IMR-90 (cell line): ENCODE measurements around the gene SAMD4B. TPM values are rescaled to one million over a fixed set of nuclear protein-coding genes. Genes with fewer than 3 reads are reported as not detected.

Source experiments
- ATAC-seq: fragments of 200-7000 bp; cut with Tn5 transposase; 2 replicates; pipeline ENCODE4 v1.9.1; 2020; ENCODE audit warnings: low read depth, mild to moderate bottlenecking, moderate library complexity
- BruUV-seq: library from RNA; stranded (reverse); fragments of 400-500 nt; replicated peaks from 2 replicates; lab custom pipeline; 2021; lab: Mats Ljungman, UMichigan
- CTCF ChIA-PET: fragments of 300-600 bp; formaldehyde crosslinking; extraction: SDS; loops from one replicate; lab custom pipeline; 2021; ENCODE audit warnings: antibody characterized with exemption; lab: Yijun Ruan, JAX
- POLR2A ChIA-PET: fragments of 300-600 bp; sonication (Branson Sonifier 250); formaldehyde crosslinking; loops from one replicate; lab custom pipeline; 2022; ENCODE audit warnings: antibody characterized with exemption; ENCODE audit not compliant: unreplicated experiment; lab: Charles Lee
- DNase-seq: peaks from one replicate; pipeline ENCODE4 v3.0.0; 2013
- H2AFZ ChIP-seq: replicated peaks from 2 replicates; pipeline ENCODE3; 2013; ENCODE audit warnings: low read length, mild to moderate bottlenecking; ENCODE audit not compliant: poor library complexity
- H2AK5ac ChIP-seq: 2 replicates; pipeline ENCODE4 v1.6.1; 2013; ENCODE audit warnings: low read depth, low read length, inconsistent platforms
- H2AK9ac ChIP-seq: replicated peaks from 2 replicates; pipeline ENCODE3; 2013; ENCODE audit warnings: mild to moderate bottlenecking, low read depth, low read length, moderate library complexity; ENCODE audit not compliant: poor library complexity
- H2BK120ac ChIP-seq: 2 replicates; pipeline ENCODE4 v1.6.1; 2013; ENCODE audit warnings: low read depth, low read length, inconsistent platforms
- H2BK15ac ChIP-seq: 3 replicates; pipeline ENCODE4 v1.6.1; 2013; ENCODE audit warnings: low read depth, low read length, inconsistent platforms
- H2BK20ac ChIP-seq: 2 replicates; pipeline ENCODE4 v1.6.1; 2013; ENCODE audit warnings: low read depth, mild to moderate bottlenecking, inconsistent platforms, low read length, moderate library complexity
- H2BK5ac ChIP-seq: 2 replicates; pipeline ENCODE4 v1.6.1; 2013; ENCODE audit warnings: mild to moderate bottlenecking, low read depth, low read length, inconsistent platforms; ENCODE audit not compliant: poor library complexity, severe bottlenecking
- H3K14ac ChIP-seq: replicated peaks from 2 replicates; pipeline ENCODE4 v1.6.1; 2013; ENCODE audit warnings: low read depth, low read length, inconsistent platforms
- H3K18ac ChIP-seq: 2 replicates; pipeline ENCODE4 v1.6.1; 2013; ENCODE audit warnings: low read depth, low read length, control low read depth
- H3K23ac ChIP-seq: 2 replicates; pipeline ENCODE4 v1.6.1; 2013; ENCODE audit warnings: low read depth, low read length, inconsistent platforms
- H3K27ac ChIP-seq: 2 replicates; pipeline ENCODE4 v1.5.1; 2013; ENCODE audit warnings: mild to moderate bottlenecking, control low read depth, low read length; ENCODE audit not compliant: insufficient read depth
- H3K27me3 ChIP-seq: 2 replicates; pipeline ENCODE4 v1.6.1; 2013; ENCODE audit warnings: low read length; ENCODE audit not compliant: control insufficient read depth, insufficient read depth
- H3K36me3 ChIP-seq: 2 replicates; pipeline ENCODE4 v1.6.1; 2013; ENCODE audit warnings: low read length, mixed read lengths; ENCODE audit not compliant: control insufficient read depth, insufficient read depth
- H3K4ac ChIP-seq: 2 replicates; pipeline ENCODE4 v1.6.1; 2013; ENCODE audit warnings: low read depth, low read length, inconsistent platforms
- H3K4me1 ChIP-seq: 2 replicates; pipeline ENCODE4 v1.6.1; 2013; ENCODE audit warnings: low read length, mixed read lengths; ENCODE audit not compliant: control insufficient read depth, insufficient read depth
- H3K4me2 ChIP-seq: 2 replicates; pipeline ENCODE4 v1.6.1; 2013; ENCODE audit warnings: low read depth, mild to moderate bottlenecking, control low read depth, low read length, moderate library complexity
- H3K4me3 ChIP-seq: 2 replicates; pipeline ENCODE4 v1.5.1; 2013; ENCODE audit warnings: low read depth, mild to moderate bottlenecking, control low read depth, low read length, moderate library complexity; ENCODE audit not compliant: insufficient read depth
- H3K56ac ChIP-seq: 2 replicates; pipeline ENCODE4 v1.6.1; 2013; ENCODE audit warnings: low read length, inconsistent platforms; ENCODE audit not compliant: insufficient read depth; ENCODE audit errors: extremely low read depth
- H3K79me1 ChIP-seq, 2 experiments: 2 replicates each; pipeline ENCODE4 v1.6.1; 2013; ENCODE audit warnings: low read length in 2 of 2, inconsistent platforms in 1 of 2, low read depth in 1 of 2
- H3K9ac ChIP-seq: 2 replicates; pipeline ENCODE4 v1.6.1; 2013; ENCODE audit warnings: low read depth, low read length, control low read depth
- H3K9me1 ChIP-seq: 2 replicates; pipeline ENCODE4 v1.6.1; 2013; ENCODE audit warnings: low read length, inconsistent platforms; ENCODE audit not compliant: insufficient read depth
- H3K9me3 ChIP-seq: 2 replicates; pipeline ENCODE4 v1.6.1; 2013; ENCODE audit warnings: low read length; ENCODE audit not compliant: control insufficient read depth, insufficient read depth
- H4K20me1 ChIP-seq: 2 replicates; pipeline ENCODE4 v1.6.1; 2013; ENCODE audit warnings: low read length, inconsistent platforms; ENCODE audit not compliant: insufficient read depth
- H4K5ac ChIP-seq: 2 replicates; pipeline ENCODE4 v1.6.1; 2013; ENCODE audit warnings: mild to moderate bottlenecking, low read depth, low read length, control low read depth
- H4K8ac ChIP-seq, 2 experiments: 2 replicates each; pipeline ENCODE4 v1.6.1; 2013; ENCODE audit warnings: low read depth in 2 of 2, low read length in 2 of 2, control low read depth in 1 of 2, inconsistent platforms in 1 of 2
- H4K91ac ChIP-seq: 2 replicates; pipeline ENCODE4 v1.6.1; 2013; ENCODE audit warnings: low read depth, low read length, inconsistent platforms; ENCODE audit not compliant: insufficient read depth
- BHLHE40 ChIP-seq: fragments of 150-350 bp; IDR thresholded peaks from 2 replicates; pipeline ENCODE4 v1.6.1; 2016; ENCODE audit warnings: mild to moderate bottlenecking, low read depth, low read length
- CEBPB ChIP-seq: IDR thresholded peaks from 2 replicates; pipeline ENCODE4 v1.6.1; 2012; ENCODE audit warnings: low read depth, low read length, improper control_type of control experiment
- CHD1 ChIP-seq: IDR thresholded peaks from 2 replicates; pipeline ENCODE4 v1.6.1; 2012; ENCODE audit warnings: low read depth, low read length, improper control_type of control experiment
- CTCF ChIP-seq: conservative IDR thresholded peaks from 2 replicates; pipeline ENCODE4 v1.5.1; 2012; ENCODE audit warnings: mild to moderate bottlenecking, low read depth, low read length, improper control_type of control experiment
- ELK1 ChIP-seq: fragments of 150-350 bp; IDR thresholded peaks from 2 replicates; pipeline ENCODE4 v1.6.1; 2016; ENCODE audit warnings: low read depth, mild to moderate bottlenecking, low read length, moderate library complexity, borderline replicate concordance
- FOS ChIP-seq: fragments of 150-350 bp; IDR thresholded peaks from 2 replicates; pipeline ENCODE4 v1.6.1; 2016; ENCODE audit warnings: low read depth, low read length
- MAFK ChIP-seq: IDR thresholded peaks from 2 replicates; pipeline ENCODE4 v1.6.1; 2012; ENCODE audit warnings: low read depth, low read length, improper control_type of control experiment
- MAZ ChIP-seq: IDR thresholded peaks from 2 replicates; pipeline ENCODE4 v1.6.1; 2012; ENCODE audit warnings: low read depth, mild to moderate bottlenecking, low read length, improper control_type of control experiment, moderate library complexity, borderline replicate concordance
- MXI1 ChIP-seq: IDR thresholded peaks from 2 replicates; pipeline ENCODE4 v1.6.1; 2012; ENCODE audit warnings: low read depth, mild to moderate bottlenecking, low read length, moderate library complexity, borderline replicate concordance
- NFE2L2 ChIP-seq: fragments of 150-350 bp; IDR thresholded peaks from 2 replicates; pipeline ENCODE4 v1.6.1; 2016; ENCODE audit warnings: low read depth, mild to moderate bottlenecking, low read length
- POLR2A ChIP-seq: IDR thresholded peaks from 2 replicates; pipeline ENCODE4 v1.6.1; 2012; ENCODE audit warnings: mild to moderate bottlenecking, low read depth, low read length
- RAD21 ChIP-seq: IDR thresholded peaks from 2 replicates; pipeline ENCODE4 v1.6.1; 2012; ENCODE audit warnings: low read length, improper control_type of control experiment
- RCOR1 ChIP-seq: IDR thresholded peaks from 2 replicates; pipeline ENCODE4 v1.6.1; 2012; ENCODE audit warnings: mild to moderate bottlenecking, low read length, improper control_type of control experiment; ENCODE audit not compliant: insufficient replicate concordance
- RFX5 ChIP-seq: IDR thresholded peaks from 2 replicates; pipeline ENCODE4 v1.8.0; 2012; ENCODE audit warnings: low read depth, mild to moderate bottlenecking, low read length, moderate library complexity
- SMC3 ChIP-seq: fragments of 150-350 bp; IDR thresholded peaks from 2 replicates; pipeline ENCODE4 v1.6.1; 2016; ENCODE audit warnings: low read depth, mild to moderate bottlenecking, antibody characterized with exemption, low read length, moderate library complexity
- USF2 ChIP-seq: fragments of 150-350 bp; IDR thresholded peaks from 2 replicates; pipeline ENCODE4 v1.6.1; 2017; ENCODE audit warnings: mild to moderate bottlenecking, antibody characterized with exemption, low read length, low read depth
- WGBS, 2 experiments: methylation state at CpG; one replicate each; pipeline versions ENCODE4 v1.1.5 to v1.1.7; 2013; ENCODE audit warnings: missing lambda C conversion rate in 2 of 2; ENCODE audit not compliant: insufficient read length in 1 of 2; ENCODE audit errors: extremely low coverage in 2 of 2; 5-methylcytosine and 5-hydroxymethylcytosine counted together
- dilution Hi-C: fragments of 300-500 bp; cut with HindIII; formaldehyde crosslinking; loops from one replicate; pipeline ENCODE4 v1.14.3; 2018; ENCODE audit warnings: low sequenced_read_pairs; ENCODE audit not compliant: unreplicated experiment
- in situ Hi-C: fragments of 300-500 bp; cut with MboI; formaldehyde crosslinking; loops from 3 replicates; pipeline ENCODE4 v1.14.3; 2019; ENCODE audit warnings: low sequenced_read_pairs, inconsistent platforms, mixed read lengths
- intact Hi-C: fragments of 100-400 bp; cut with micrococcal nuclease; formaldehyde crosslinking; loops from 2 replicates; pipeline ENCODE4 v1.10.0; 2022
- polyA plus RNA-seq, 3 experiments: library from polyadenylated mRNA; depleted of rRNA; stranded (reverse); fragments of >200 nt; gene quantifications; 2 replicates each; pipeline ENCODE4 v1.2.3, GENCODE V29; 2012; ENCODE audit warnings: low replicate concordance in 1 of 3
- total RNA-seq: library from RNA; depleted of rRNA; stranded (reverse); fragments of >200 nt; gene quantifications from 2 replicates; pipeline ENCODE4 v1.2.3, GENCODE V29; 2012

The SAMD4B gene
- total and polyA plus RNA-seq, 2 of the 4 experiments (the other 2 are of a cell fraction), result 18.3 to 97.2 TPM

DNA sequence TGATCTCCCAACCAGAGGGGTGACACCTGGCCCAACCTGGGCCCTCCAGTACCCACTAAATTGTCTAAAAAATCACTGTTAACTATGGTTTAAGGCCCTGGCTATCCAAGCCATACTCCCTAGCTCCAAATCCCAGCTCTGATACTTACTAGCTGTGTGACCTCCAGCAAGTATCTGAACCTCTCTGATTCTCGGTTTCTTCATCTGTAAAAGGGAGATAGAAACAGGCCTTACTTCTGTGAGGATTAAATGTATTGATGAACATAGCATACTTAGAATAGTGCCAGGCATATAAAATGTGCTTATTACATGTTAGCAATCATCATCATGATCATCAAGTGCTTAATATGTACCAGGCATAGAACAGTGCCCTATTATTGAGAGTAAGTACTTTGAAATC is 26.3 kb upstream of the SAMD4B start:
- Histone ChIP-seq H3K27me3 (peaks cover 15% of the 10 kb centered on the region), H3K18ac (no peak overlapping the region), H3K27ac (no peak overlapping the region), H2BK15ac (no peak overlapping the region), H3K14ac (no peak overlapping the region), H4K91ac (no peak overlapping the region), H4K5ac (no peak overlapping the region), H3K4ac (no peak overlapping the region), H2BK120ac (no peak overlapping the region), H3K9me1 (no peaks in the 10 kb centered on the region), H3K9ac (no peak overlapping the region), H2AK5ac (no peak overlapping the region), H3K36me3 (no peaks in the 10 kb centered on the region), H4K8ac (no peak overlapping the region), H3K4me1 (peaks cover 2% of the 10 kb centered on the region; the same call in 1 of the 2 replicates), H3K23ac (no peak overlapping the region), H3K9me3 (no peaks in the 10 kb centered on the region), H3K56ac (no peak overlapping the region), H2AK9ac (no peak overlapping the region), H4K20me1 (no peaks in the 10 kb centered on the region; the same call in 1 of the 2 replicates), H3K79me1 (no peaks in the 10 kb centered on the region), H2BK20ac (no peak overlapping the region), H3K4me2 (no peak overlapping the region), H2AFZ (no peak overlapping the region), H3K4me3 (no peak overlapping the region), H2BK5ac (no peak overlapping the region)
- no peak for DNase-seq
- ChIA-PET CTCF (no interaction called here), POLR2A (no interaction called here)
- no CpG with 5 or more reads among the region's 1 CpG for WGBS, 2 experiments
- in situ Hi-C loops, result no loop called here
- TF ChIP-seq CTCF, result no peak
- TF ChIP-seq CHD1, result no peak
- TF ChIP-seq POLR2A, result no peak
- TF ChIP-seq USF2, result no peak
- TF ChIP-seq RFX5, result no peak
- no peak for TF ChIP-seq ELK1
- TF ChIP-seq SMC3, result no peak
- TF ChIP-seq MAZ, result no peak
- no peak for TF ChIP-seq MXI1
- TF ChIP-seq BHLHE40, result no peak
- TF ChIP-seq FOS, result no peak
- TF ChIP-seq RCOR1, result no peak
- no peak for TF ChIP-seq CEBPB
- no peak for TF ChIP-seq MAFK
- no peak for TF ChIP-seq RAD21
- no peak for TF ChIP-seq NFE2L2
- ATAC-seq, result no peak
- dilution Hi-C loops, result no loop called here
- BruUV-seq, result no TSS peak
- intact Hi-C loops, result no loop called here
